GM19455 (cell line): ENCODE data around the gene DOCK7.
"Not testable (repeated sequence)": the region's sequence is repeated elsewhere in the genome, so short reads cannot be mapped to it uniquely, and the experiment has no call there.

Experiments
- ATAC-seq: cut with Tn5 transposase; IDR thresholded peaks from one replicate; pipeline ENCODE4 v1.9.1; 2021; ENCODE audit not compliant: unreplicated experiment

DOCK7 gene

GRCh38 chr1:62613890-62614289 lies 74.3 kb downstream of the DOCK7 start:
- no peak for ATAC-seq

- ATAC-seq = peak; percentile 91
These were observed 74.9 kb downstream of the DOCK7 start for GRCh38 chr1:62613325-62613727.

DNA sequence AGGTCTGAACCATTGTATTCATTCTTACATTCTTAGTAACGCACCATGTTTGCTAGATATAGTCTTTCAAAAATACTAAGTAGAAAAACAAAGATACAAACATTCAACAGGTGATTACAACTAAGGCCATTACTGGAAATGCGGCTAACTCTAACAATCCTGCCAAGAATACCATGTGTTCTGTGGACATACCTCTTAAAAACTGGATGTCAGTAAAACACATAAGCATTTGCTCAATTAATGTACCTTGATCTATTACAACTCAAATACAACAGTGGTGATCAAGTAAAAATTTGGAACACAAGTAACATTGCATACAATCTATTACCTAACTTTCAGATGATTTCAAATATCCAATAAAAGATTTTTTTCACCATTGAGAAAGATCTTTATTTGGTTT lies 75.4 kb downstream of the DOCK7 start:
- no peak for ATAC-seq

DNA sequence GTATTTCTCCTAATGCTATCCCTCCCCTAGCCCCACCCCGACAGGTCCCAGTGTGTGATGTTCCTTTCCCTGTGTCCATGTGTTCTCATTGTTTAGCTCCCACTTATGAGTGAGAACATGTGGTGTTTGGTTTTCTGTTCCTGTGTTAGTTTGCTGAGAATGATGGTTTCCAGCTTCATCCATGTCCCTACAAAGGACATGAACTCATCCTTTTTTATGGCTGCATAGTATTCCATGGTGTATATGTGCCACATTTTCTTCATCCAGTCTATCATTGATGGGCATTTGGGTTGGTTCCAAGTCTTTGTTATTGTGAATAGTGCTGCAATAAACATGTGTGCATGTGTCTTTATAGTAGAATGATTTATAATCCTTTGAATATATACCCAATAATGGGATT lies 77.6 kb downstream of the DOCK7 start:
- not testable (repeated sequence) for ATAC-seq

DNA sequence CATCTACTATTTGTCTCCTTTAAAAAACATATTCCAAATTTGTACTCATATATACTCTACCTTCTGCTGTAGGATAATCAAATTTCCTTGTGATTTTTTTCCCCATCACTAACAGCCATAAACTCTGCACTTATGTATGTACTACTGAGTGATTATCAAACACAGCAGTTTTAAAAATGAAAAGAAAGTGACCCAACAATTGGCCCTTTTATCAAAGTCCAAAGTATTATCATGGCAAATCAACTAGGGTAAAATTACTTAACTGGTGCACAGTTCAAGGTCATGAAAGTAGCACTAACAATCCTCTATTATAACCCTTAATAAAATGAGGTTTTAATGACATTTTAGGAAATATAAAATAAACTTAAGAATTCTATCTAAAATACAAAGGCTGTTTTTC lies 79.3 kb downstream of the DOCK7 start:
- no peak for ATAC-seq

DNA sequence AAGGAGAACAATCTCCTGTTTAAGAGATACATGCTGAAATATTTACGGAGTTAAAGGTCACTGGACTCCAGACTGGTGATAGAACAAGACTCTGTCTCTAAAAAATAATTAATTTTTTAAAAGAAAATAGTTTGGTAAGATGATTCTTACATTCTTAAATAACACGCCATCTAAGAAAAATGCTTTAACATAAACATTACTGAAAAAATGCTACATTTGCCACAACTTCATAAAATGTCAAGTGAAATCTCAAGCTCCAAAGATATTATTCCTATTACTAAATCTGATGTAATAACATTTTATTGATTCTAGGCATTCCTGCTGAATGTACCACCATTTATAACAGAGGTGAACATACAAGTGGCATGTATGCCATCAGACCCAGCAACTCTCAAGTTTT lies 86.7 kb downstream of the DOCK7 start:
- no peak for ATAC-seq

GRCh38 chr1:62599044-62599443 lies 89.1 kb downstream of the DOCK7 start:
- ATAC-seq = no peak

- no peak for ATAC-seq
These were observed 90.9 kb downstream of the DOCK7 start, which contains the start of gene ANGPTL3 for GRCh38 chr1:62597281-62597680. Gene ANGPTL3, plus strand, starts transcription at chr1:62597520. Its CDS starts 47 bp downstream, at chr1:62597567.

- no peak for ATAC-seq
These were observed 92.5 kb downstream of the DOCK7 start for GRCh38 chr1:62595647-62596046.

- ATAC-seq = no peak
These were observed 94.3 kb downstream of the DOCK7 start for GRCh38 chr1:62593825-62594394.

DNA sequence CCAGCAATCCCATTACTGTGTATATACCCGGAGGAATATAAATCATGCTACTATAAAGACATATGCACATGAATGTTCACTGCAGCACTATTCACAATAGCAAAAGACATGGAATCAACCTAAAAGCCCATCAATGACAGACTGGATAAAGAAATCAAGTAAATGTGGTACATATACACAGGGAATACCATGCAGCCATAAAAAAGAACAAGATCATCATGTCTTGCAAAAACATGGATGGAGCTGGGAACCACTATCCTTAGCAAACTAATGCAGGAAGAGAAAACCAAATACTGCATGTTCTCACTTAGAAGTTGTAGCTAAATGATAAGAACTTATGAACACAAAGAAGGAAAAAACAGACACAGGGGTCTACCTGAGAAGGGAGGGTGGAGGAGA lies 97.2 kb downstream of the DOCK7 start:
- no peak for ATAC-seq

GRCh38 chr1:62590255-62590969 lies 97.8 kb downstream of the DOCK7 start:
- ATAC-seq = no peak

- ATAC-seq = no peak
These were observed 98.9 kb downstream of the DOCK7 start for GRCh38 chr1:62589321-62589720.

GRCh38 chr1:62588000-62588399 lies 100.2 kb downstream of the DOCK7 start:
- ATAC-seq = no peak

DNA sequence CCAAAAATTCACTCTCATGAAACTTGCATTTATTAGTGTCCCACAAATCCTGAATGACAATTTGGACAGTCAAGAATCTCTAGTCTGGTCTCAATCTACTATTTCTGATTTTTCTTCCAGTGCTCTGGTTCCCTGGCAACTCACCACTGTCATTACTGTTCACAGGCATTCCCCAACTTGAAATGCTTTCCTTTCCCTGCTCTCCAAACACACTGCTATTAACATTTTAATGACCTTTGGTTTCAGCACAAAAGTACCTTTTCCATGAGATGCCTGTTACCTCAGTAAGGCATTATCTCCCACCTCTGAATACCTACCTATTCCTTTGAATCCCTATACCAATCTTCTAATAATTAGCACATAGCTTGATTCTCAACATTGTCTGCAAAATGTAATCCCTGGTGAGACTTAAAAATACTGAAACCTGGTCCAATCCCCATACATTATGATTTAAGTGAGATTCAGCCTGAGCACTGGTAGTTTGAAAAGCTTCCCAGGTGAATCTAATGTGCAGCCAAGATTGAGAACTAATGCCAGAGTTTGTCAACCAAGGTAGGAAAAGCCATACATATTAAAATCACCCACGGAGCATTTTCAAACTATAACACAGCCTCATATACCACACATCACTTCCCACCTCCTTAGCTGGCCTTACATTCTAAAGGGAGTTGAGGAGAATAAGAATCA lies 102.6 kb downstream of the DOCK7 start:
- ATAC-seq = no peak

DNA sequence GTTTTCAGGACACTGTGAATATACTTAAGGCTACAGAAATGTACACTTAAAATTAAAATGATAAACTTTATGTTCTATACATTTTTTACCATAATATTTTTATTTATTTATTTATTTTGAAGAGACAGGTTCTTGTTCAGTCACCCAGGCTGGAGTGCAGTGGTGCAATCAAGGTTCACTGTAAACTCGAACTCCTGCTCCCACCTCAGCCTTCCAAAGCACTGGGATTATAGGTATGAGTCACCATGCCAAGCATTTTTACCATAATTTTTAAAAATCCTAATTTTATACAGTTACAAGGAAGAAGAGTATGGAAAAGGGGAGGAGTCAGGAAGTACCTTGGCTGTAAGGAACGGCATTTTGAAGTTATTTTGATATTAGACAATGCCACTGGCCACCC lies 114.5 kb downstream of the DOCK7 start:
- ATAC-seq = no peak

DNA sequence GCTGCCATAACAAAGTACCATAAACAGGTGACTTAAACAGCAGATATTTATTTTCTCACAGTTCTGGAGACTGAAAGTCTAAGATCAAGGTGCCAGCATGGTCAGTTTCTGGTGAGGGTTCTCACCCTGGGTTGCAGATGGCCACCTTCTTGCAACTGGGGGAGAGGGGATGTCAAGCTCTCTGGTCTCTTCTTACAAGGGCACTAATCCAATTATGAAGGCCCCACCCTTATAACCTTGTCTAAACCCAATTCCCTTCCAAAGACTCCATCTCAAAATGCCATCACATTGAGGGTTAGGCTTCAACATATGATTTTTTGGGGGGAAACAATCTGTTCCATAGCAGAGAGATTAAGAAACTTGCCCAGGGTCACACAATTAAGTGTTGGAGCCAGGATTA lies 115.7 kb downstream of the DOCK7 start:
- no peak for ATAC-seq

- ATAC-seq = not testable (repeated sequence)
These were observed 116.7 kb downstream of the DOCK7 start for GRCh38 chr1:62571517-62571916.

DNA sequence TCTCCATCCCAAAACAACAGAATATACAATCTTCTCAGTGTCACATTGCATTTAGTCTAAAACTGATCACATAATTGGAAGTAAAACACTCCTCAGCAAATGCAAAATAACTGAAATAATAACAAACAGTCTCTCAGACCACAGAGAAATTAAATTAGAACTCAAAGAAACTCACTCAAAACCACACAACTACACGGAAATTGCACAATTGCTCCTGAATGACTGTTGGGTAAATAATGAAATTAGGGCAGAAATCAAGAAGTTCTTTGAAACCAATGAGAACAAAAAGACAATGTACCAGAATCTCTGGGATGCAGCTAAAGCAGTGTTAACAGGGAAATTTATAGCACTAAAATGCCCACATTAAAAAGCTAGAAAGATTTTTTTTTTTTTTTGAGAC lies 120.3 kb downstream of the DOCK7 start:
- not testable (repeated sequence) for ATAC-seq

DNA sequence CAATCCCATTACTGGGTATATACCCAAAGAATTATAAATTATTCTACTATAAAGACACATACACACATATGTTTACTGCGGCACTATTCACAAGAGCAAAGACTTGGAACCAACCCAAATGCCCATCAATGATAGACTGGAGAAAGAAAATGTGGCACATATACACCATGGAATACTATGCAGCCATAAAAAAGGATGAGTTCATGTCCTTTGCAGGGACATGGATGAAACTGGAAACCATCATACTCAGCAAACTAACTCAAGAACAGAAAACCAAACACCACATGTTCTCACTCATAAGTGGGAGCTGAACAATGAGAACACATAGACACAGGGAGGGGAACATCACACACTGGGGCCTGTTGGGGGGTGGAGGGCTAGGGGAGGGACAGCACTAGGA lies 121.0 kb downstream of the DOCK7 start:
- ATAC-seq = not testable (repeated sequence)

GRCh38 chr1:62561306-62561705 lies 126.9 kb downstream of the DOCK7 start:
- no peak for ATAC-seq

- no peak for ATAC-seq
These were observed 143.6 kb downstream of the DOCK7 start for GRCh38 chr1:62544570-62544969.
